Upper lobe of left lung (tissue), 4 donors: ENCODE results near the gene EHF.

ENCODE experiments used
- POLR2A ChIP-seq, 4 donors: fragments of 450-650 bp; IDR thresholded peaks; one replicate each; pipeline ENCODE4 v1.5.1; 2016 to 2017; ENCODE audit warnings: antibody characterized with exemption in 4 of 4, mild to moderate bottlenecking in 2 of 4
- POLR2AphosphoS5 ChIP-seq, 2 donors: sonication (generic); formaldehyde crosslinking; IDR thresholded peaks; one replicate each; pipeline ENCODE4 v1.5.1; 2017; ENCODE audit warnings: antibody characterized with exemption in 2 of 2
- TF ChIP-seq, protein P1 (sequence below), 6 experiments: fragments of 450-650 bp in 4 of 6; fragments of 200-600 bp in 2 of 6; sonication (generic) in 2 of 6; IDR thresholded peaks; one replicate each; pipeline ENCODE4 v1.5.1; 2016 to 2019; ENCODE audit warnings: antibody characterized with exemption in 6 of 6

DNA sequence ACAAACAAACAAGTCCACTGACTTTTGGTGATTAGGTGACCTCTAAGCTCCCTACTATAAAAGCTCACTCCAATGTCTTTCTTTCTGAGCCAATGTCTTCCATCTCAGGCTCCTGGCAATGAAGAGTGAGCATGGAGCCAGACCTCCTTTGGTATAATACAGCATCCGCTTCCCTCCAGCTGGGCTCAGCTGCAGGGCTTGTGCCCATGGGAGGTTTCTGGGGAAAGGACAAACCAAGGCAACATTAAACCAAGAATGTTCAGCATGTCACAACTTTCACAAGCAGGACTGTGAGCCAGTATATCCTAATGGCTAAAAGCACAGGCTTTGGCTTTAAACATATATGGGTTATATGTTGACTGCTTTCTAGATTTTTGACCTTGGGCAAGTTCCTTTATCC is 58.8 kb downstream of the EHF start:
- TF ChIP-seq, protein P1, sequence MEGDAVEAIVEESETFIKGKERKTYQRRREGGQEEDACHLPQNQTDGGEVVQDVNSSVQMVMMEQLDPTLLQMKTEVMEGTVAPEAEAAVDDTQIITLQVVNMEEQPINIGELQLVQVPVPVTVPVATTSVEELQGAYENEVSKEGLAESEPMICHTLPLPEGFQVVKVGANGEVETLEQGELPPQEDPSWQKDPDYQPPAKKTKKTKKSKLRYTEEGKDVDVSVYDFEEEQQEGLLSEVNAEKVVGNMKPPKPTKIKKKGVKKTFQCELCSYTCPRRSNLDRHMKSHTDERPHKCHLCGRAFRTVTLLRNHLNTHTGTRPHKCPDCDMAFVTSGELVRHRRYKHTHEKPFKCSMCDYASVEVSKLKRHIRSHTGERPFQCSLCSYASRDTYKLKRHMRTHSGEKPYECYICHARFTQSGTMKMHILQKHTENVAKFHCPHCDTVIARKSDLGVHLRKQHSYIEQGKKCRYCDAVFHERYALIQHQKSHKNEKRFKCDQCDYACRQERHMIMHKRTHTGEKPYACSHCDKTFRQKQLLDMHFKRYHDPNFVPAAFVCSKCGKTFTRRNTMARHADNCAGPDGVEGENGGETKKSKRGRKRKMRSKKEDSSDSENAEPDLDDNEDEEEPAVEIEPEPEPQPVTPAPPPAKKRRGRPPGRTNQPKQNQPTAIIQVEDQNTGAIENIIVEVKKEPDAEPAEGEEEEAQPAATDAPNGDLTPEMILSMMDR (IDR thresholded peaks at IDR 0.05), result no peak
- TF ChIP-seq POLR2AphosphoS5 (IDR thresholded peaks at IDR 0.05), result no peak
- no peak for TF ChIP-seq POLR2A (IDR thresholded peaks at IDR 0.05)
